GM19463 (cell line): Measurements from ENCODE around the gene CYB5RL.
"Not testable (repeated sequence)": the region's sequence is repeated elsewhere in the genome, so short reads cannot be mapped to it uniquely, and the experiment has no call there.

Experiments used
- ATAC-seq: cut with Tn5 transposase; IDR thresholded peaks from one replicate; pipeline ENCODE4 v1.9.1; 2021; ENCODE audit warnings: mild to moderate bottlenecking, moderate library complexity; ENCODE audit not compliant: unreplicated experiment

Gene CYB5RL

GRCh38 chr1:54199765-54200518 is at the start of gene CYB5RL, which contains the start of gene MRPL37:
Gene CYB5RL (minus strand): TSS chr1:54200030. CDS start chr1:54195616, 4,414 bp downstream.
Gene MRPL37 (plus strand): TSS chr1:54200167. CDS start chr1:54200244, 77 bp downstream.
- ATAC-seq = peak; percentile 97

GRCh38 chr1:54248966-54249365 is 49.1 kb upstream of the CYB5RL start:
- no peak for ATAC-seq

GRCh38 chr1:54247863-54248515 is 48.2 kb upstream of the CYB5RL start:
- ATAC-seq = no peak

DNA sequence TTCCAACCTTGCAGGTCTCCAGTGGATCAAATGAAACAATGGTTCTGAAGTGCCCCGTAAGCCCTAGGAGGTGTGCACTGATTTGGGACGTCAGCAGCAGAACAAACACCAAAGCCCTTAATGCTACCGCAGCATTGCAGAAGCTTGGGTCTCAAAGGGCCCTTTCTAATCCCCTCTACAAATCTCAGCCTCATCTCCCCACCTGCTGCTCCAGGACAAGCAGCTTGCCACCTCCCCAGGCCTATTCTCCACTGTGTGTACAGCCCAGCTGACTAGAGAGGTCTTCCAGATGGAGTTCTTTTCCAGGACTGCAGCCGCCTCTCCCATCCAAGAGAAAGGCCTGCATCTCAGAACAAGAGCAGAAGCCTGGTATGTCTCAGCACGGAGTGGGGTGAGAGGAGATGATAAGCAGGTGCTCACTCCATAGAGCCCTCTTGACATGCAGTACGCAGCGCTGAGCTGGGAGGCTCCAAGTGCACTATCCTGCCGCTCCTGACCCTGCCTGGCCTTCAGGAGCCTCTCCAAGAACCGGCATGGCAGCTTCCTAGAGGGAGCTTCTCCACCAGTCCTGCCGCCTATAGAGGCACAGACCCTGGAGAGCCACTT is 46.4 kb upstream of the CYB5RL start:
- no peak for ATAC-seq

DNA sequence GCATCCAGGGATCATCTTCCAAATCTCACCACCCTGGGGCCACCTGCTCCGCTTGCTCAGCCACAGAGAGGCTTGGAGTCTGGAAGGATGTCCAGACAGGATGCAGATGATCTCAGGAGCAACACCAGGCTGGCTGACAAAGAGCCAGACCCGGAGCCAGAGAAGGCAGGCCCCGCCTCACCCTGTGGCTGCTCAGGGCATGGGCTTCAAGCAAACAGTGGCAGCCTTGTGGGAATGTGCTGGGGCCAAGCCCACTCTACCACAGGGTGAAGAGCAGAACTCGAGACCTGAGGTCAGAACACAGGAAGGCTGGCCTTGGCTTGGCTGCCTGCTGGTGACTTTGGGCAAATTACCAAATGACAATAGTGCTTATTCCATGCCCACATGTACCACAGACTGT is 45.7 kb upstream of the CYB5RL start:
- no peak for ATAC-seq

DNA sequence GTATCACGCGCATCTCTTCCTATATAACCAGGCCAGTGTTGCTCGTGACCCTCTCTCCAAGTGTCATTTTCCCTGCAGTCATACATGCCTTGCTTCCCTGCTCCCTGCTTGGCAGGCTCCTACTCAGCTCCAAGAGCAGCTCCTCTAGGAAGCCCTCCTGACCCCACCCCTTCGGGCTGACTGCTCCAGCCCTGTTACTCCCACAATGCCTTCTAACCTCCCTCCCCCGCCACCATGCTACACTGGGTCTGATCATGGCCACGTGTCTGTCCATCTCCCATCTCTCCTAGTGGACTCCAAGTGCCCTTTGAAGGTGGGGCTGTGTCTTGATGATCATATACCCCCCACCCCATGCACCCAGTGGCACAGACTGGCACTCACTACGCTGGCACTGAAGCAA is 44.8 kb upstream of the CYB5RL start:
- no peak for ATAC-seq

- no peak for ATAC-seq
These were observed 43.2 kb upstream of the CYB5RL start for GRCh38 chr1:54243022-54243421.

GRCh38 chr1:54241364-54241763 is 41.5 kb upstream of the CYB5RL start:
- no peak for ATAC-seq

- ATAC-seq = no peak
These were observed 41.0 kb upstream of the CYB5RL start for GRCh38 chr1:54240741-54241335.

DNA sequence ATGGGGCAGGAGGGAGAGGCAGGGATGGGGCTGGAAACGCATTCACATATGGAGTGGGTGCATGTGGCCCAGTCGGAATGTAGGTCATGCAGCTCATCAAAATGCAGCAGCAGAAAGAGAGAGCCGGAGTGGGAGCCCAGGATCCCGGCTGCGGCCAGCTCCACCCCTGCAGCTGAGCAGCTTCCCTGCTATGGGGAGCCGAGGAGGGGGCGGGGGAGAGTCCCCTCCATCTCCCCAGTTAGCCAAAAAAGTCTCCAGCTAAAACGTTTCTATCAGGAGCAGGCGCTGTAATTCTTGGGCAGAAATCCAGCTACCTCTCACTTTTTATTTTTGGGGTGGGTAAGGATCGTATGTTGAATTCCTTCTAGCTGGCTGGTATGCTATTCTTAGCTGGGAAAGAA is 39.8 kb upstream of the CYB5RL start:
- no peak for ATAC-seq

- ATAC-seq = no peak
These were observed 39.2 kb upstream of the CYB5RL start for GRCh38 chr1:54239035-54239383.

GRCh38 chr1:54238353-54239034 is 38.7 kb upstream of the CYB5RL start:
- no peak for ATAC-seq

DNA sequence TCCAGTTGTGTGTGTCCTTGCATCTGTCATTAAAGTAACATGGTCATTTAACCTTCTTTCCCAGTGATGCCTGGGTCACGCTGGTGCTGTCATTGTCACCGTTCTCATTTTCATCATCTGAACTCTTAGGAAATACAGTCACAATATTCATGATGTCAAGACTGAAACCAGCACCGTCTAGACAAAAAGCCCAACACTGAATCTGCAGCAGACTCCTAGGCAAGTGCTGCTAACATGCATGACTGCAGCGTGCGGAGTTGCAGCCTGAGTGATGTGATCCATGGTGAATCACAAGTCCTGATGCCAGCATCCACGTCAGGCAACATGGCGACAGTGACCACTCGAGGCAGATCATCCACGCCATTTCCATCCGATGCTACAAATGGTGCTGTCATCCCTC is 37.8 kb upstream of the CYB5RL start:
- no peak for ATAC-seq

- no peak for ATAC-seq
These were observed 34.5 kb upstream of the CYB5RL start for GRCh38 chr1:54234284-54234683.

DNA sequence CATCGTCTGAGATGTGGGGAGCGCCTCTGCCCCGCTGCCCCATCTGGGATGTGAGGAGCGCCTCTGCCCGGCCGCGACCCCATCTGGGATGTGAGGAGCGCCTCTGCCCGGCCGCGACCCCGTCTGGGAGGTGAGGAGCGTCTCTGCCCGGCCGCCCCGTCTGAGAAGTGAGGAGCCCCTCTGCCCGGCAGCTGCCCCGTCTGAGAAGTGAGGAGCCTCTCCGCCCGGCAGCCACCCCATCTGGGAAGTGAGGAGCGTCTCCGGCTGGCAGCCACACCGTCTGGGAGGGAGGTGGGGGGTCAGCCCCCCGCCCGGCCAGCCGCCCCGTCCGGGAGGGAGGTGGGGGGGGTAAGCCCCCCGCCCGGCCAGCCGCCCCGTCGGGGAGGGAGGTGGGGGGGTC is 33.4 kb upstream of the CYB5RL start:
- not testable (repeated sequence) for ATAC-seq

GRCh38 chr1:54230507-54231339 is 30.9 kb upstream of the CYB5RL start:
- no peak for ATAC-seq

DNA sequence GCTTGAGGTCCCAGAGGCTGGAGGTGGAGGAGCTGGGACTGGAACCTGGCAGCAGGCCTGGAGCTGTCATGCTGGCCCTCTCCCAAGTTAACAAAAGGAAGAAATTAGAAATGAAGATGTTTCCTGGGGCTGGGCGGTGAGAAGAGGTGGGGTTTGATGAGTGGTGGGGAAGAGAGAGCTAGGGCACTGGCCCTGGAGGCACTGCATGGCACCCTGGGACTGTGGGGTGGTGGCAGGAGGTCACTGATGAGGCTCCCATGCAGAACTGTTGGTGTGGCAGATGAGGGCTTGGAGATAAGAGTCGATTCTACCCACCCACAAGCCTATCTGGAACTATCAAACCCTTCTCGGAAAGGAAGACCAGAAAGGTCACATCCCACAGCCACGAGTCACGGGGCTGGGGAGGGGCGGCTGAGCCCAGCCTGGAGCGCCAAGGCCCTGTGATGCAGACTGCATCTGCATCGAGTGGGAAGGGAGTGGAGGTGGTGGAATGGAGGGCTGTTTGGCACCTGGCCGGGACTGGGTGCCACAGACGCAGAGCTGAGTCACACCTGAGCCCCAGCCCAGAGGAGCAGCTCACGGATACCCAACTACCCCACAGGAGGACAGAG is 29.6 kb upstream of the CYB5RL start:
- no peak for ATAC-seq

GRCh38 chr1:54228638-54229079 is 28.8 kb upstream of the CYB5RL start:
- ATAC-seq = no peak

GRCh38 chr1:54227891-54228310 is 28.1 kb upstream of the CYB5RL start:
- no peak for ATAC-seq
